ENCODE data around the gene TSHZ2.
"Not testable (repeated sequence)": the region's sequence is repeated elsewhere in the genome, so short reads cannot be mapped to it uniquely, and the experiment has no call there.

TSHZ2 gene

DNA sequence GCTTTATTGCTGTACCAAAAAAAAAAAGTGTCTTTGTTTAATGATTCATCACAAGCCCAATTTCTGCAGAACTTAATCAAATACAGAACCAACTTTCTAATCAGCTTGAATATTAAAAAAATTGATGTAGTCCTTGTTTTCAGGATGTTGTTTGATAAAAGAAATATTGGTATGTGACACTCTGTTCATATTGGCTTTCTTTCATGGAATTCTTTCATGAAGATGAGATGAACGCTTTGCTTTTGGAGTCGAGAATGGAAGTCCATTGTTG, 437.2 kb downstream of the TSHZ2 start:
- Histone ChIP-seq H3K27me3 (ENCODE audit: control insufficient read depth in 5 of 5, insufficient read depth in 4 of 5, low read length in 5 of 5) (no peaks in the 10 kb centered on the region), H3K9ac (ENCODE audit: low read length in 5 of 5) (no peak overlapping the region), H3K4me3 (ENCODE audit: low read depth in 1 of 5, low read length in 5 of 5) (no peak overlapping the region)

DNA sequence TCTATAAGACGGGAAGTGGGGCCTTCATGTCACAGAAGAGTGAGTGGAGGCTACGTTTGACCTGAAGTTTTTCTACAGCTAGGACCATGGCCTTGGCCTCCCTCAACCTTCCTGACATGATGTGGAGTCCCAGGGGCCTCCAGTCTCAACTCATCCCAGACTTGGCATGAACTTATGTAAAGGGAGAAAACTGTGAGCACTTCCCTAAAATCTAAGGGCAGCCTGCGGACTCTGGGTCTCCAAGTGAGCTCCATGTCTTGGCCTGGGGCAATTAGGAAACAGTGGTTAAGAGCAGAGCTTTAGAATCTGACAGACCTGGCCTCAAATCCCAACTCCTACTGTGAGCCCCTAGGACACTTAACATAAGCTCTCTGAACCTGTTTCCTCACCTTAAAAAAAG, 439.0 kb downstream of the TSHZ2 start:
- Histone ChIP-seq H3K27me3 (ENCODE audit: control insufficient read depth in 5 of 5, insufficient read depth in 4 of 5, low read length in 5 of 5) (no peaks in the 10 kb centered on the region), H3K27ac (ENCODE audit: low read depth, low read length) (no peak overlapping the region), H3K36me3 (ENCODE audit: control insufficient read depth in 5 of 5, insufficient read depth in 5 of 5, low read length in 5 of 5) (no peaks in the 10 kb centered on the region), H3K9ac (ENCODE audit: low read length in 5 of 5) (no peak overlapping the region), H3K9me3 (ENCODE audit: control insufficient read depth in 5 of 5, low read length in 5 of 5) (no peaks in the 10 kb centered on the region), H3K4me1 (ENCODE audit: control insufficient read depth in 5 of 5, insufficient read depth in 5 of 5, low read length in 5 of 5) (peaks cover 3 to 28% (median 8%) of the 10 kb centered on the region in 5 donors), H3K4me3 (ENCODE audit: low read depth in 1 of 5, low read length in 5 of 5) (no peak overlapping the region)

More for the DNA sequence above, 437.2 kb downstream of the TSHZ2 start:
- peaks cover 3 to 28% (median 8%) of the 10 kb centered on the region in 5 donors for H3K4me1 ChIP-seq (ENCODE audit: control insufficient read depth in 5 of 5, insufficient read depth in 5 of 5, low read length in 5 of 5)
- peak overlapping the region; percentile 31 for H3K27ac ChIP-seq (ENCODE audit: low read depth, low read length)
- H3K36me3 ChIP-seq (ENCODE audit: control insufficient read depth in 5 of 5, insufficient read depth in 5 of 5, low read length in 5 of 5) = no peaks in the 10 kb centered on the region
- H3K9me3 ChIP-seq (ENCODE audit: control insufficient read depth in 5 of 5, low read length in 5 of 5) = no peaks in the 10 kb centered on the region

DNA sequence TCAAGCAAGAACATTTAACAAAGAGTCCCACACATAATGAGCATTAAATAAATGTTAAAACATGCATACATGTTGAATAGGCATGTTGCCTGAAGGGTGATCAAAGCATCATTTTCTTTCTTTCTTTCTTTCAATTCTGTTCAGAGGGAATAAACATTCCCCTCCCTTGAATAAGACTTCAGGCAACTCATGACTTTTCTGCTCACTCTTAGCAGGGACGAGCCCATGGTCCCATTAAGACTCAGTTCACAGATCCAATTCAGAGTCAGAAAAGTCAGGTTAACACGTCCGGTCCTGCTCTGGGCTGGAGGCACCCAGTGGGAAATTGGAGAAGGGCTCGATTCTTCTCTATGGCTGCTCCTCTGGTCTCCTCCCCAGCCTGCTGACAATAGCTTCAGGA, 439.7 kb downstream of the TSHZ2 start:
- no peak overlapping the region for H3K27ac ChIP-seq (ENCODE audit: low read depth, low read length)

GRCh38 chr20:53412577-53413185, 440.5 kb downstream of the TSHZ2 start:
- Histone ChIP-seq H3K9ac (ENCODE audit: low read length in 5 of 5) (no peak overlapping the region), H3K27ac (ENCODE audit: low read depth, low read length) (no peak overlapping the region), H3K9me3 (ENCODE audit: control insufficient read depth in 5 of 5, low read length in 5 of 5) (no peaks in the 10 kb centered on the region), H3K36me3 (ENCODE audit: control insufficient read depth in 5 of 5, insufficient read depth in 5 of 5, low read length in 5 of 5) (no peaks in the 10 kb centered on the region), H3K4me3 (ENCODE audit: low read depth in 1 of 5, low read length in 5 of 5) (no peak overlapping the region), H3K4me1 (ENCODE audit: control insufficient read depth in 5 of 5, insufficient read depth in 5 of 5, low read length in 5 of 5) (peaks cover 3 to 24% (median 8%) of the 10 kb centered on the region in 5 donors), H3K27me3 (ENCODE audit: control insufficient read depth in 5 of 5, insufficient read depth in 4 of 5, low read length in 5 of 5) (no peaks in the 10 kb centered on the region)

More for the DNA sequence above, 439.7 kb downstream of the TSHZ2 start:
- H3K4me3 ChIP-seq (ENCODE audit: low read depth in 1 of 5, low read length in 5 of 5) = no peak overlapping the region
- H3K27me3 ChIP-seq (ENCODE audit: control insufficient read depth in 5 of 5, insufficient read depth in 4 of 5, low read length in 5 of 5) = no peaks in the 10 kb centered on the region
- H3K9me3 ChIP-seq (ENCODE audit: control insufficient read depth in 5 of 5, low read length in 5 of 5) = no peaks in the 10 kb centered on the region
- no peak overlapping the region for H3K9ac ChIP-seq (ENCODE audit: low read length in 5 of 5)
- peaks cover 3 to 28% (median 8%) of the 10 kb centered on the region in 5 donors for H3K4me1 ChIP-seq (ENCODE audit: control insufficient read depth in 5 of 5, insufficient read depth in 5 of 5, low read length in 5 of 5)
- no peaks in the 10 kb centered on the region for H3K36me3 ChIP-seq (ENCODE audit: control insufficient read depth in 5 of 5, insufficient read depth in 5 of 5, low read length in 5 of 5)

DNA sequence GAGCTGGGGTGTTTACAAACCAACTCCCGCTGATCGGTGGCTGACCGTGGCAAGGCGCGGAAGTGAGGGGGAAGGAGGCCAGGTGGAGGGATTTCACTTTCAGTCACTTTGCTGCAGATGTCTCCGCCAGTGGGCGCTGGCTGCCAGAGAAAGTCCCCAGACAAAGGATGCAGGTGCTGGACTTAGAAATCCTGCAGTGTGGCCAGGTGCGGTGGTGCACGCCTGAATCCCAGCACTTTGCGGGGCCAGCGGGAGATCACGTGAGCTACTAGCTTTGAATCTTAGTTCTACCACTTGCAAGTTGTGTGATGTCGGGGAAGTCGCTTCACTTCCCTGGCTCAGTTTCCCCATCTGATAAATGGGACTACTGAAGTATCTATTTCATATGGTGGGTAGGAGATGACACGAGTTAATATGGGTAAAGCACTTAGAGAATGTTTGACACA, 441.1 kb downstream of the TSHZ2 start:
- H3K4me3 ChIP-seq (ENCODE audit: low read depth in 1 of 5, low read length in 5 of 5) = no peak overlapping the region
- no peaks in the 10 kb centered on the region for H3K27me3 ChIP-seq (ENCODE audit: control insufficient read depth in 5 of 5, insufficient read depth in 4 of 5, low read length in 5 of 5)
- no peaks in the 10 kb centered on the region for H3K9me3 ChIP-seq (ENCODE audit: control insufficient read depth in 5 of 5, low read length in 5 of 5)
- no peaks in the 10 kb centered on the region for H3K36me3 ChIP-seq (ENCODE audit: control insufficient read depth in 5 of 5, insufficient read depth in 5 of 5, low read length in 5 of 5)
- H3K4me1 ChIP-seq (ENCODE audit: control insufficient read depth in 5 of 5, insufficient read depth in 5 of 5, low read length in 5 of 5) = peaks cover 3 to 18% (median 8%) of the 10 kb centered on the region in 5 donors
- H3K9ac ChIP-seq (ENCODE audit: low read length in 5 of 5) = no peak overlapping the region
- H3K27ac ChIP-seq (ENCODE audit: low read depth, low read length) = no peak overlapping the region

DNA sequence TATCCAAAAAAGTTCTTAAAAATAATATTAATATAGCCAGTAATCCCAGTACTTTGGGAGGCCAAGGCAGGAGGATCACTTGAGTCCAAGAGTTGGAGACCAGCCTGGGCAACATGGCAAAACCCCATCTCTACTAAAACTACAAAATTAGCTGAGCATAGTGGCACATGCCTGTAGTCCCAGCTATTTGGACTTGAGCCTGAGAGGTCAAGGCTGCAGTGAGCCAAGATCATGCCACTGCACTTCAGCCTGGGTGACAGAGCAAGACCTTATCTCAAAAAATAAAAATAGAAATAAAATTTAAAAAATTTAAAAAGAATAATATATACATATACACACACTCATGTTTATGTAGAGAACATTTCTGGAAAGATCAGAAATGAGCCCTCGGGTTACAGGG, 441.7 kb downstream of the TSHZ2 start:
- peaks cover 0 to 12% (median 2%) of the 10 kb centered on the region in 5 donors for H3K4me1 ChIP-seq (ENCODE audit: control insufficient read depth in 5 of 5, insufficient read depth in 5 of 5, low read length in 5 of 5)
- H3K27ac ChIP-seq (ENCODE audit: low read depth, low read length); H3K9me3 ChIP-seq (ENCODE audit: control insufficient read depth in 5 of 5, low read length in 5 of 5); H3K9ac ChIP-seq (ENCODE audit: low read length in 5 of 5); H3K36me3 ChIP-seq (ENCODE audit: control insufficient read depth in 5 of 5, insufficient read depth in 5 of 5, low read length in 5 of 5); H3K4me3 ChIP-seq (ENCODE audit: low read depth in 1 of 5, low read length in 5 of 5); H3K27me3 ChIP-seq (ENCODE audit: control insufficient read depth in 5 of 5, insufficient read depth in 4 of 5, low read length in 5 of 5): not testable (repeated sequence)

- Histone ChIP-seq H3K4me1 (ENCODE audit: control insufficient read depth in 5 of 5, insufficient read depth in 5 of 5, low read length in 5 of 5) (no peaks in the 10 kb centered on the region), H3K36me3 (ENCODE audit: control insufficient read depth in 5 of 5, insufficient read depth in 5 of 5, low read length in 5 of 5) (no peaks in the 10 kb centered on the region), H3K27ac (ENCODE audit: low read depth, low read length) (no peak overlapping the region), H3K27me3 (ENCODE audit: control insufficient read depth in 5 of 5, insufficient read depth in 4 of 5, low read length in 5 of 5) (no peaks in the 10 kb centered on the region), H3K4me3 (ENCODE audit: low read depth in 1 of 5, low read length in 5 of 5) (no peak overlapping the region), H3K9ac (ENCODE audit: low read length in 5 of 5) (no peak overlapping the region), H3K9me3 (ENCODE audit: control insufficient read depth in 5 of 5, low read length in 5 of 5) (peaks cover 0 to 2% (median 0%) of the 10 kb centered on the region in 5 donors)
These were observed 447.7 kb downstream of the TSHZ2 start for GRCh38 chr20:53419693-53420460.

DNA sequence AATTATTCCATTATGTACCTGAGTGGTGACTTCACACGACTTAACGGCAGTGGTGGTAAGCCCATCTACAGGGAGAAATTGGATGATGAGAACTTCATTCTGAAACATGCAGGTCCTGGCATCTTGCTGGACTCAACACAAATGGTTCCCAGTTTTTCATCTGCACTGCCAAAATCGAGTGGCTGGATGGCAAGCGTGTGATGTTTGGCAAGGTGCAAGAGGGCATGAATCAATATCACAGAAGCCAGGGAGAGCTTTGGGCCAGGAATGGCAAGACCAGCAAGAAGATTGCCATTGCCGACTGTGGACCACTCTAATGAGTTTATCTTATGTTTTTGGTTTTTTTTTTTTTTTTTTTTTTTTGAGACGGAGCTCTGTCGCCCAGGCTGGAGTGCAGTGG, 449.2 kb downstream of the TSHZ2 start:
- no peak overlapping the region for H3K4me3 ChIP-seq (ENCODE audit: low read depth in 1 of 5, low read length in 5 of 5)
- H3K9ac ChIP-seq (ENCODE audit: low read length in 5 of 5) = no peak overlapping the region
- H3K36me3 ChIP-seq (ENCODE audit: control insufficient read depth in 5 of 5, insufficient read depth in 5 of 5, low read length in 5 of 5) = no peaks in the 10 kb centered on the region
- H3K27ac ChIP-seq (ENCODE audit: low read depth, low read length) = no peak overlapping the region
- peaks cover 0 to 5% (median 0%) of the 10 kb centered on the region in 5 donors for H3K4me1 ChIP-seq (ENCODE audit: control insufficient read depth in 5 of 5, insufficient read depth in 5 of 5, low read length in 5 of 5)
- peaks cover 0 to 2% (median 0%) of the 10 kb centered on the region in 5 donors for H3K9me3 ChIP-seq (ENCODE audit: control insufficient read depth in 5 of 5, low read length in 5 of 5)
- H3K27me3 ChIP-seq (ENCODE audit: control insufficient read depth in 5 of 5, insufficient read depth in 4 of 5, low read length in 5 of 5) = no peaks in the 10 kb centered on the region

- H3K27me3 ChIP-seq (ENCODE audit: control insufficient read depth in 5 of 5, insufficient read depth in 4 of 5, low read length in 5 of 5) = no peaks in the 10 kb centered on the region
- peaks cover 0 to 2% (median 0%) of the 10 kb centered on the region in 5 donors for H3K9me3 ChIP-seq (ENCODE audit: control insufficient read depth in 5 of 5, low read length in 5 of 5)
- no peak overlapping the region for H3K9ac ChIP-seq (ENCODE audit: low read length in 5 of 5)
- H3K36me3 ChIP-seq (ENCODE audit: control insufficient read depth in 5 of 5, insufficient read depth in 5 of 5, low read length in 5 of 5) = no peaks in the 10 kb centered on the region
- H3K27ac ChIP-seq (ENCODE audit: low read depth, low read length) = no peak overlapping the region
- peaks cover 0 to 5% (median 0%) of the 10 kb centered on the region in 5 donors for H3K4me1 ChIP-seq (ENCODE audit: control insufficient read depth in 5 of 5, insufficient read depth in 5 of 5, low read length in 5 of 5)
- H3K4me3 ChIP-seq (ENCODE audit: low read depth in 1 of 5, low read length in 5 of 5) = no peak overlapping the region
These were observed 449.9 kb downstream of the TSHZ2 start for GRCh38 chr20:53422039-53422438.

- H3K36me3 ChIP-seq (ENCODE audit: control insufficient read depth in 5 of 5, insufficient read depth in 5 of 5, low read length in 5 of 5) = no peaks in the 10 kb centered on the region
- no peak overlapping the region for H3K4me3 ChIP-seq (ENCODE audit: low read depth in 1 of 5, low read length in 5 of 5)
- no peak overlapping the region for H3K27ac ChIP-seq (ENCODE audit: low read depth, low read length)
- H3K27me3 ChIP-seq (ENCODE audit: control insufficient read depth in 5 of 5, insufficient read depth in 4 of 5, low read length in 5 of 5) = no peaks in the 10 kb centered on the region
- H3K9ac ChIP-seq (ENCODE audit: low read length in 5 of 5) = no peak overlapping the region
- peaks cover 0 to 2% (median 0%) of the 10 kb centered on the region in 5 donors for H3K9me3 ChIP-seq (ENCODE audit: control insufficient read depth in 5 of 5, low read length in 5 of 5)
- peaks cover 0 to 5% (median 0%) of the 10 kb centered on the region in 5 donors for H3K4me1 ChIP-seq (ENCODE audit: control insufficient read depth in 5 of 5, insufficient read depth in 5 of 5, low read length in 5 of 5)
These were observed 451.5 kb downstream of the TSHZ2 start for GRCh38 chr20:53423587-53424146.
